Measurements from ENCODE around the gene SHROOM3.

DNA sequence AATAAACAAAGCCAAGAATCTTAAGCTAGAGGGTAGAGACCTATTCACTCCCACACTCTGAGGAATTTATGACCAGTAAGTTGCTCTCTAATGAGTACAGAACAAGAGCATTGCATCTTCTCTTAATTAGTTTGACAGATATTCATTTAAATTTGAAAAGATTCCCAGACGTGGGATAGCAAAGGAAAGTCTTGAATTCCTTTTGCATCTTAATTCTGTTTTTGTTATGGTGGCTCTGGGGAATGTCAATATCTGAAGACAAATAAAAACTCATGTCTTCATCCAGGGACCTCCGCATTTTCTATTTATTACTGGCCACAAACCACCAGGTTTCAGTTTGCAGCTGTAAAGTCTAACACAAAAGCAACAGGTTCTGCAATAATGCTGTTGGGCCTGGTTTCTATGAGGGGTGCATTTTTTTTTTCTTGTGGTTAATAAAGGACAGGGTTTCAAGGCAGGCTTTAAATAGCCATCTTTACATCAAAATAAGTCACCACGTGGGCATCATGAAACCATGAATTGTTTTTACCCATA is 172.3 kb downstream of the SHROOM3 start:
- TF ChIP-seq GATA2 (IDR thresholded peaks at IDR 0.05; ENCODE audit: low read depth, low read length) (no peak), GATA3 (IDR thresholded peaks at IDR 0.05; ENCODE audit: low read depth, low read length) (no peak)

Measured in SH-SY5Y (cell line).